Measurements from ENCODE around the gene IFIT5.
"Not testable (repeated sequence)": the region's sequence is repeated elsewhere in the genome, so short reads cannot be mapped to it uniquely, and the experiment has no call there.

Gene IFIT5, protein sequence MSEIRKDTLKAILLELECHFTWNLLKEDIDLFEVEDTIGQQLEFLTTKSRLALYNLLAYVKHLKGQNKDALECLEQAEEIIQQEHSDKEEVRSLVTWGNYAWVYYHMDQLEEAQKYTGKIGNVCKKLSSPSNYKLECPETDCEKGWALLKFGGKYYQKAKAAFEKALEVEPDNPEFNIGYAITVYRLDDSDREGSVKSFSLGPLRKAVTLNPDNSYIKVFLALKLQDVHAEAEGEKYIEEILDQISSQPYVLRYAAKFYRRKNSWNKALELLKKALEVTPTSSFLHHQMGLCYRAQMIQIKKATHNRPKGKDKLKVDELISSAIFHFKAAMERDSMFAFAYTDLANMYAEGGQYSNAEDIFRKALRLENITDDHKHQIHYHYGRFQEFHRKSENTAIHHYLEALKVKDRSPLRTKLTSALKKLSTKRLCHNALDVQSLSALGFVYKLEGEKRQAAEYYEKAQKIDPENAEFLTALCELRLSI

GRCh38 chr10:89414146-89414878, at the start of gene IFIT5:
TSS of gene IFIT5 (plus strand) at chr10:89414568. CDS start at chr10:89414799, 231 bp downstream.
- FAIRE-seq, result no peak

- no peak for FAIRE-seq
Measured at GRCh38 chr10:89367529-89367928, 46.8 kb upstream of the IFIT5 start.

GRCh38 chr10:89368129-89368528, 46.2 kb upstream of the IFIT5 start:
- no peak for FAIRE-seq

DNA sequence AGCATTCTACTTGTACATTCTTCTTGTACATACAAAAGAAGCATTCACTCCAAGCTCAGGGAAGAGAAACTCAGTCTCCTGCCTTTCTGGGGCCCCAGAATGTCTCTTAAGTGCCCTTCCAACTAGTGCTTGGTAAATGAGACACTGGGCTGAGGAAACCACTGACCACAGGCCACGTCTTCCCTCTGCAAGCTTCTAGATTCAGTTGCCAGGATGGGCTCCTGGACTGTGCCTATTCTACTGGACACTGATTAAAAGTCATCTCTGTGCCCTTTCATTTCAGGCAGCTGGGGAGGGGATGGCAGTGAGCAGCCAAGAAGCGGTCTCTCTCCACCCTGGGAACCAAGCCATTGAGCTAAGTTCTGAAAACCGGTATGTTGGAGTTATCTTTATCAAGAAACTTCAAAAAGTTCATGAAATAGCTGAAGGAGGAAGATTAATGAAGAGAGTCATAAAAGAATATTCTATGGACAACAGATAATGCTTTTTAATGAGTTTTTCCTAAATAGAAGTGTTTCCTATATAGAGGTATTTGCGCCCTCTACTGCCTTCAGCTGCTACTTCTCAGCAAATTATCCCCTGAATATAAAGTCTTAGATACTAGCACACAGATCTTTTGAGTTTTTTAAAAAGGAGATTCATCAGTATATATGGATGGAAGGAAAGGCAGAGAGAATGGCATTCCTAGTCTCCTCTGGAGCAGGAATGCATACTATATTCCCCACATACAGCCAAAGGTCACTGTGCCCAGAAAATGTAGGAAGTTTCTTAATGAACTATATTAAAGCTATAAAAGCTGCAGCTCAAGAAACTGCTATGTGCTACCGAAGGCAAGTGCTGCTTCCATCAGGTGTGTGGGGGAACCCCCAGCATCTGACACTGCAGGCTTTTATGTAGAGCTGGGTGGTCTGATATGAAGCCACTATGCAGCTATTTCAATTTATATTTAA, 44.9 kb upstream of the IFIT5 start:
- no peak for FAIRE-seq

GRCh38 chr10:89371079-89371478, 43.3 kb upstream of the IFIT5 start:
- no peak for FAIRE-seq

DNA sequence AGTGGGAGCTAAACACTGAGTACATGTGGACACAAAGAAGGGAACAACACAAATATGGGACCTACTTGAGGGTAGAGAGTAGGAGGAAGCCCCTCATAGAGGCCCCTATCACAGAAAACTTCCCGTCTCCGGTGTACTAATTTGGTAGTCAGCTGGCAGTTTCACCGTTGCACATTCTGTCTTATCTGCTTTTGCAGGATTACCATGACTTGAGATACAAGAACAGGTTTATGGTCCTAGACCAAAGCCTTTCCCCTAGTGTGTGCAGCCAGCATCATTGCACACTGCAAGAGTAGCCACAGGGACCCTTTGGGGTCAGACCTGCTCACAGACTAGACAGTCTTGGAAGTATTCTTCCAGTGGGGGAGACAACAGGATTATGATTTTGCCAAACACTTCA, 42.4 kb upstream of the IFIT5 start:
- FAIRE-seq, result no peak

DNA sequence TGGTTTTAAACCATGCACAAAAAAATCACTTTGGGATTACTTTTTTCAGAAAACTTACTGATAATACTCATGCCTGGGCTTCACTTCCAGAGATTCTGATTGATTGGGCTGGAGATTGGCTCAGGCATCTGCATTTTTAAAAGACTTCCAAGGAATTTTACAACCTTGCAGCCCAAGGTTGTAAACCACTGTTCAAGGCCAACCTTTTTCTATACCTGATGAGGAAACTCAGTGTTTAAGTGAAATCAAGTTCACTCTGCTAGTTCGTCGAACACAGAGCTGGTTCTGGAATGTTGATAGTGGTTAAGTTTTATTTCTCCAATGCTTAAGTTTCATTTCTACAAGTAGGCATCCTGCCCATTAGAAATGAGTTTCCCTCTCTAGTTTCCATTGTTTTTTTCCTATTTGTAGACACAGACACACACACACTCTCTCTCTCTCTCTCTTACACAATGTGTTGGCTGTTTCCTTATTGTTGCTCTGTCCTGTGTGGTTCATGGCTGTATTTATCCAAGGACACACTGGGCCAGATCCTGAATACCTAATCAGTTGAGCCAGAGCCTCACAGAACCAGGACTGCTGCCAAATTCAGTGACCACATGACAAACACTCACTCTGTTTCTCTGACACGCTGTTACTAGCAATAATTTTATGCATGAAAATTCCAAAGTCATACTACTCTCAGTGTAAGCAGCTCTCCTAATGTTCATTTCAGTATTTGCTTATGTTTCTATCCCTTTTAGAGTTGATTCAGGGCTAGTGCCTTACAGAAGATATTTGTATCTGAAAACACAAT, 40.3 kb upstream of the IFIT5 start:
- no peak for FAIRE-seq

DNA sequence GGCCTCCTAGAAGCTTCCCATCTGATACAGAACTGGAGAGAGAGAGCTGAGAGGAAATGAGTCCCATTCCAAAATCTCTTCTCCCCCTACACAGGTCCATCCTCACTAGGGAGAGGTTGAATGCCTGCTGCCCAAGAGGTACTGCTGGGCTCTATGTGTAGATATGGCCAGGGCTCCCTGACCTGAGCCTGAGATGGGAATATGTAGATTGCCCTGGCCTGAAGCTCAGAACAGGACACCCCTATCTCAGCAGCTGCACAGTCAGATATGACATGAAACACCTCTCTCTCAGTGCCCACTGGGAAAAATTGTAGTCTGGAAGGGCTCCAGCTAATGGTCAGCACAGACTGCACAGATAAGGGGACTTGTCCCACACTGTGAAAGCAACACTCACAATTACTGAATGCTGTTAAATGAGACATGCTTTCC, 39.6 kb upstream of the IFIT5 start:
- FAIRE-seq, result no peak

DNA sequence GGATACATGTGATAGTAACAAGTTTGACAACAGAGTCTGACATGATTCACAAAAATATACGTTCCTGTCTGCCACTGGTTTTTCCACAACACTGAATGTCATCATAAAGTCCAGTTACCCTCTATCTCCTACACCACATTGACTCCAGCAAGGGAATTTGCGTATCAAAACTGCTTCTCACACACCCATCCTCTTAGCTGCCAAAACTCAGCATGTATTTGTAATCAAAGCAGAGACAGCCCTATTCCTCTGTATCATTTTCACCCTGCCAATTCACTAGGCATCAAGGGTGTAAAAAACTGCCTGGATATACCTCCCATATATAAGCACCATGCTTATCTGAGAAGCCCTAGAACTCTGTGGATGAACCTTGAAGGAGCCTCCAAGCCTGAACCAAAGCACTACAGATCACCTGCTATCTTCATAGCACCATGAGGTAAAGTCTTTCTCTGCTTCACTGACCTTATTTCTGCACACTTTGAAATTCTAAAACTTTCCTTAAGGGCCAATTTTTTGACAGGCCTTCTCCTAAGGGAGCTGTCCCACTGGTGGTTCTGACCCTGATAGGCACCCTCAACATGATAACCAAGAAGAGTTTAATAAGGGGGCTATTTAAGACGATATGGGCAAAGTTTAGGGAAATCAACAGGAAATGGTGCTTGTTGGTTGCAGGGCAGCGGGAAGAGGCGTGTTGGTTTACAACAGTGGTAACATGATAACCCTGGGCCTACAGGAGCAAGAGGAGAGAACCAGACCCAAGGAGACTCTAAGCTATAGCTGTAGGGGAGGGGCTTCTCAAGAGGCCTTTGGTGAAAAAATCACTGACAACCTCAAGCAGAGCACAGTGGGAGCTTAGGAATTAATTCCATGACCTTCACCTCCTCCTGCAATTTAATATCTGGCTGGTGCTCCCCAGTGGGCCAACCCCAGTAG, 36.4 kb upstream of the IFIT5 start, which contains the start of gene IFIT1B:
TSS of gene IFIT1B (plus strand) at position 352 of the 933 bp plus-strand sequence. CDS start at position 432, 80 bp downstream.
- FAIRE-seq, result no peak

- no peak for FAIRE-seq
Measured at GRCh38 chr10:89379103-89379502, 35.3 kb upstream of the IFIT5 start.

GRCh38 chr10:89382757-89383156, 31.6 kb upstream of the IFIT5 start:
- no peak for FAIRE-seq

DNA sequence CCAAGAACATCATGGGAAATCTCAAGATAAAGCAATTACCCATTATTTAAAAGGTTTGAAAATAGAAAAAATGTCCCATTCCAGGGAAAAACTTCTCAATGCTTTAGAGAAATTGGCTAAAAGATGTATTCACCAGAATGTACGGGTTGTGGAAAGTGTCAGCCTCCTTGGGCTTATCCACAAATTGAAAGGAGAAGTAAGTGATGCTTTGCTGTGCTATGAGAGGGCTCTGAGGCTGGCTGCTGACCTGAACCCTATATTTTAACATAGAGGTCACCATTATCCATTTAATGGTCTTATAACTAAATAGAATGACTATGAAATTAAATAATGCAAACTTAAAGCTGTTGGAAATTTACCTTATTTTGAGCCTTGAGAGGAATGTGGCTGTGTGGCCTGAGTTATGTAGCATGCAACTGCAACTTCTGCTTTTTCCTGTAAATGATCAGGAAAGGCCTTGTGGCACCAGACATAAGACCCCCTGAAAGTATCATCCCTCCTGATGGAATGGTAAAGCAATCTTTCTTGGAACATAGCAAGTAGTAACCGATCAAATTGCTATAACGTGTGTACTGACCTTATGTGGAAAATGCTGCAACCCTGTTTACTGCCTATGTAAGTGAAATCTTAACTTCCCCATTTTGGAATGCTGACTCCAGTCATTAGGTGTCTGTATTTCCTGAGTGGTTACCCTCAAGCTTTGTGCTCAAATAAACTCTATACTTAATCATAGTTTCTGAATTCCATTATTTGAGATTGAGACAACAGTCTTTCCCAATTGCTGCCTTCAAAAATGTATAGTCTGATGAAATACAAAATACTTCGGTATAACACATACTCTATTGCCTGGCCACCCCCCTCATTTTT, 29.7 kb upstream of the IFIT5 start:
- FAIRE-seq, result no peak

DNA sequence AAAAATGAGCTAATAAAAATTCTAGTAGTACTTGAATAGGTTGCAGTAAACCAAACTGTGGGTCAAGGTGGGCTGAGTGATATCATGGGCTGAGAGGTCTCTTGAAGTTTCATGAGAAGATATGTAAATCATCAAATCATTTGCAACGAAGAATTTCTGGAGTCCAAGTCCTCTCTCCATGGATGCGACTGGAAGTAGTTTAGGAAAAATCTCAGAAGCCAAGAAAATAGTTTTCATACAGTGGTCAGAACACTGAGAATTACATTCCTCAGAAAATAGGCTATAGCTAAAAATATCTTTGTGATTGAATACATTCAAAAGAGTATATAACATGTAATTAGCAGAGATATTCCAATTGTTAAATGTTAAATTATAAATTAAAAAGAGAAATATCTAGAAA, 25.6 kb upstream of the IFIT5 start:
- FAIRE-seq, result no peak

DNA sequence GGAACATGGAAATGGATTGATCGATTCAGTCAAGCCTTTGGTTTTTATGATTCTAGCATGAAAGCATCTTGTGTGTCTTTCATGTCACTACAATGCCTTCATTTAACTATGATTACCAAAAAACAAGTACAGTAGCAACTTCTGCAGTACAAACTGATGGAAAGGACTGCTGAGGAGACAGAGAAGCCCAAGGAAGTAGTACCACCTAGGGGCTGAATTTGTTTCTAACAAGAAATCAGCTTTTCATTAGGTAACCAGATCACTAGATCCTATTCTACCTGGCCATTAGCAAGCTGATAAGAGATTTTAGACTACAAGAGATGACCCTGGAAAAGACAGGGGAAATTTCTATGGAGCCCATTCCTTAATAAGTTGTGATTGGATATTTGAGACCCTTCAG, 25.1 kb upstream of the IFIT5 start:
- no peak for FAIRE-seq

DNA sequence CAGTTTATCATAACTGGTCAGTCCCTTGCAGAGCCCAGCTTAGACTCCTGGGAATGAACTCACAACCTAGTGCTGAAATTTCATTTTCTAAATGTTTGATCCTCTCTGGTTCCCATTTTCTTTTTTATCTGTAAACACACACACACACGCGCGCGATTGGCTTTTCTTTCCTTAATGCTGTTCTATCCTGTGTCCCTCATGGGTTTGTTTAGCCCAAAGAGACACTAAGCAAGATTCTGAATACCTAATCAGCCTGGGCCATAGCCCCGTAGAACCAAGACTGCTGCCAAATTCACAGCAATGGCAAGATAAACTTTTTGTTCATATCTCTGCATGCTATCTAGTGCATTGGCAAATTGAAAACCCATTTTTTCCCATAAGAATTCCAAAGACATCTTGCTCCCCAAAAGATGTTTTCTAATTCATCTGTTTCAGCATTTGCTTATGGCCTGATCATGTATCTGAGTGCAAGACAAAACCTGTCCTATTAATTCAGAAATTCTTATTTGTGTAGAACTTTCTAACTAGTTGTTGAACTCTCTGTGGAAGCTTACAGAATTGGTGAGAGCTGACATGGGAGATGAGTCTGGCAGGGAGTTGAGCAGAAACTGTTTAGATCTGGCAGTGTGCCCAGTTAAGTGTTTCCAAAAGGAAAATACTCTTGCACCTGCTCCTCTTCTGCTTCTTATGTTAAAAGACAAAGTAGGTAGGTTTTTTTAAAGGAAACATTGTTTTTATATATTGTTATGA, 23.7 kb upstream of the IFIT5 start:
- no peak for FAIRE-seq

GRCh38 chr10:89391226-89391576, 23.2 kb upstream of the IFIT5 start:
- not testable (repeated sequence) for FAIRE-seq

GRCh38 chr10:89391907-89392756, 22.2 kb upstream of the IFIT5 start, which contains the start of gene IFIT1:
TSS of gene IFIT1 (plus strand) at chr10:89392623. CDS start at chr10:89392713, 90 bp downstream.
- FAIRE-seq, result no peak

GRCh38 chr10:89392974-89393373, 21.4 kb upstream of the IFIT5 start:
- FAIRE-seq, result no peak
